Measurements from ENCODE around the gene SBNO2. TPM values are rescaled to one million over a fixed set of nuclear protein-coding genes. Genes with fewer than 3 reads are reported as not detected.
"Not testable (repeated sequence)": the region's sequence is repeated elsewhere in the genome, so short reads cannot be mapped to it uniquely, and the experiment has no call there.

Gene SBNO2
- total RNA-seq, 4 donors from 2014 or later: 26.4 to 71.0 (median 57.8) TPM

DNA sequence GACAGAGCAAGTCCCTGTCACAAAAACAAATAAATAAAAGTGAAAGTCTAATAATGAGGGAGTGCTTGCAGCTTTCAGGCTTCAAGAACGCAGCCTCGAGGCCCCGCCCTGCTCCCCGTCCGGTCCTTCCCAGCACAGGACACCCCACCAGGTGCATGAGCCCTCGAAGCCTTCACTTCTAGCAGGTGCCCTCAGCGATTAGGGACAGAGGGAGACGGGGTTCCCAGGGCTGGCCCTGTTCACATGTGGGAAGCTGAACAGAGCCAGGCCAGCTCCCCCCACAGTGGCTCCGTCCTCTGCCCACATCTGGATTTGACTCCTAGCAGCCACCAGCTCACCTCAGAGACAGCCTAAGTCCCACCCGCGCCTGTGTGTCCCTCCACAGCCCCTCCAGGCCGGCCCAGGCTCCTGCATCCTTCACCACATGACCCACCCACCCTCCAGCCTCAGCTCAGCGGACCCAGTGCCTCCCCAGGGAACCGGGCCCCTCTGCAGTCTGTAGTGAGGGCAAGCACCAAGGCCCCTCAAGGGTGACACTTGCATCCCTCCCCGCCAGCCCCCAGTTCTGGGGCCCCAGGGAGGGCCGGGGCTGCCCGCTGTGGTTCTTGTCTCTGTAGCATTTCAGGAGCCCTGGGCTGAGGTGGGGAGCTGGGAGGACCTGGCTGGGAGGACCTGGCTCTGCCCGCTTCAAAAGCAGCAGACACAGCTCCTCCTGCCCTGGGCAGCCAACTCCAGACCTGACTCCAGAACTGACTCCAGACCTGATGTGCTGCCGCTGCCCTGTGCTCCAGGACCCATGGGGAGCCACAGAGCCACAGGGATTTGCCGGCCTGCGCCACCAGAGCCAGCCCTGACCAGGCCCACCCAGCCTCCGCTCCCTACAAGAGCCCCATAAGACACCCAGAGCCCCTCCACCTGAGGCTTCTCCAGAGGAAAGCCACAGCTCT is 43.0 kb downstream of the SBNO2 start:
- Histone ChIP-seq H3K4me3 (peak overlapping the region; percentile 56 to 81 (median 75)), H3K27ac (peak overlapping the region; percentile 91 to 97 (median 94)), H3K36me3 (peaks cover 0 to 18% (median 0%) of the 10 kb centered on the region in 3 donors), H3K4me1 (peaks cover 0 to 52% (median 27%) of the 10 kb centered on the region in 4 donors), H3K27me3 (no peaks in the 10 kb centered on the region), H3K9me3 (no peaks in the 10 kb centered on the region)
- peak in 2 of 3 donors; percentile 76 to 81 for DNase-seq
- TF ChIP-seq CTCF (IDR thresholded peaks at IDR 0.05): no peak
- no peak for TF ChIP-seq POLR2A (IDR thresholded peaks at IDR 0.05)

- Histone ChIP-seq H3K4me1 (peaks cover 0 to 41% (median 19%) of the 10 kb centered on the region in 4 donors), H3K27me3 (no peaks in the 10 kb centered on the region), H3K4me3 (no peak overlapping the region), H3K36me3 (peaks cover 0 to 25% (median 0%) of the 10 kb centered on the region in 3 donors), H3K9me3 (no peaks in the 10 kb centered on the region), H3K27ac (peak overlapping the region in 1 of 4 donors; percentile 97)
- no peak for DNase-seq
- TF ChIP-seq POLR2A (IDR thresholded peaks at IDR 0.05): no peak
- TF ChIP-seq CTCF (IDR thresholded peaks at IDR 0.05): no peak
These were observed 44.5 kb downstream of the SBNO2 start for GRCh38 chr19:1129535-1129934.

- H3K36me3 ChIP-seq: peaks cover 0 to 29% (median 0%) of the 10 kb centered on the region in 3 donors
- not testable (repeated sequence) for H3K27ac ChIP-seq
These were observed 45.0 kb downstream of the SBNO2 start for GRCh38 chr19:1129084-1129483.

DNA sequence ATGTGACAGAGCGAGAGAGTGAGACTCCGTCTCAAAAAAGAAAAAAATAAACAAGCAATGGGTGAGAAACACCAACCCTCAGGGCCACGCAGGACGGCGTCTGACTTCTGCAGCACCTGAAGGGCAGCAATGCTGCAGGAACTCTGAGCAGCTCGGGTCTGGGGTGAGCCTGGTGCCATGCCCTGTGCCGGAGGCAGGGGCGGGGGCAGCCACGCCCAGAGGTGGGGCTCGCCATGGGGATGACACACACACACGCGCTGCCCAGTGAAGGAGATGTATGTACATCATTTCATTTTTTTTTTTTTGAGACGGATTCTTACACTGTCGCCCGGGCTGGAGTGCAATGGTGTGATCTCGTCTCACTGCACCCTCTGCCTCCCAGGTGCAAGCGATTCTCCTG is 46.0 kb downstream of the SBNO2 start:
- TF ChIP-seq POLR2A (IDR thresholded peaks at IDR 0.05) (no peak), CTCF (IDR thresholded peaks at IDR 0.05) (no peak)
- Histone ChIP-seq H3K27ac (no peak overlapping the region), H3K27me3 (no peaks in the 10 kb centered on the region), H3K9me3 (no peaks in the 10 kb centered on the region), H3K4me1 (peaks cover 0 to 34% (median 14%) of the 10 kb centered on the region in 4 donors), H3K4me3 (no peak overlapping the region), H3K36me3 (peaks cover 0 to 39% (median 0%) of the 10 kb centered on the region in 3 donors)
- no peak for DNase-seq

More at GRCh38 chr19:1129084-1129483, 45.0 kb downstream of the SBNO2 start:
- H3K27me3 ChIP-seq, H3K9me3 ChIP-seq, DNase-seq, H3K4me3 ChIP-seq: not testable (repeated sequence)
- H3K4me1 ChIP-seq: peaks cover 0 to 37% (median 19%) of the 10 kb centered on the region in 4 donors

- H3K36me3 ChIP-seq: peaks cover 0 to 48% (median 0%) of the 10 kb centered on the region in 3 donors
- peak overlapping the region in 1 of 4 donors; percentile 10 for H3K27ac ChIP-seq
- H3K9me3 ChIP-seq: no peaks in the 10 kb centered on the region
These were observed 46.9 kb downstream of the SBNO2 start for GRCh38 chr19:1126984-1127760.

More at GRCh38 chr19:1126984-1127760, 46.9 kb downstream of the SBNO2 start:
- no peak for DNase-seq
- no peaks in the 10 kb centered on the region for H3K27me3 ChIP-seq
- peaks cover 0 to 24% (median 11%) of the 10 kb centered on the region in 4 donors for H3K4me1 ChIP-seq
- no peak overlapping the region for H3K4me3 ChIP-seq
- TF ChIP-seq CTCF (IDR thresholded peaks at IDR 0.05): no peak
- no peak for TF ChIP-seq POLR2A (IDR thresholded peaks at IDR 0.05)

Measured in Peyer's patch (tissue), 4 donors.